ENCODE measurements around the gene LEUTX. TPM values are rescaled to one million over a fixed set of nuclear protein-coding genes. Genes with fewer than 3 reads are reported as not detected.

The LEUTX gene
- total RNA-seq, 6 experiments from 2014 or later = not detected

- TF ChIP-seq CTCF (IDR thresholded peaks at IDR 0.05) = no peak
- 50% methylated on average over 3 of the region's 3 CpGs for WGBS (ENCODE audit: insufficient coverage, low coverage, low lambda C conversion rate, missing lambda C conversion rate)
- Histone ChIP-seq H3K4me1 (no peaks in the 10 kb centered on the region), H3K27me3 (peaks cover 0 to 4% of the 10 kb centered on the region in 2 donors), H3K4me3 (no peak overlapping the region), H3K27ac (no peak overlapping the region), H3K36me3 (no peaks in the 10 kb centered on the region), H3K9me3 (no peaks in the 10 kb centered on the region)
- intact Hi-C loops (cut with DNase I) = no loop called here
- ATAC-seq (no peak), DNase-seq (no peak)
Measured at GRCh38 chr19:39745643-39746042, 33.0 kb upstream of the LEUTX start.

- Histone ChIP-seq H3K9me3 (no peaks in the 10 kb centered on the region), H3K27ac (no peak overlapping the region), H3K4me3 (no peak overlapping the region), H3K36me3 (no peaks in the 10 kb centered on the region), H3K27me3 (peaks cover 0 to 4% of the 10 kb centered on the region in 2 donors), H3K4me1 (no peaks in the 10 kb centered on the region)
- DNase-seq (no peak), ATAC-seq (no peak)
- 17% methylated on average over 1 of the region's 4 CpGs for WGBS (ENCODE audit: insufficient coverage, low coverage, low lambda C conversion rate, missing lambda C conversion rate)
- intact Hi-C loops (cut with DNase I) = no loop called here
- TF ChIP-seq CTCF (IDR thresholded peaks at IDR 0.05) (no peak), POLR2A (IDR thresholded peaks at IDR 0.05) (no peak)
Measured at GRCh38 chr19:39746836-39747529, 31.7 kb upstream of the LEUTX start.

GRCh38 chr19:39749981-39750380 is 28.7 kb upstream of the LEUTX start:
- intact Hi-C loops (cut with DNase I) = no loop called here
- Histone ChIP-seq H3K9me3 (no peaks in the 10 kb centered on the region), H3K27me3 (no peaks in the 10 kb centered on the region), H3K27ac (no peak overlapping the region), H3K36me3 (no peaks in the 10 kb centered on the region), H3K4me1 (no peaks in the 10 kb centered on the region), H3K4me3 (no peak overlapping the region)
- no peak for DNase-seq
- ATAC-seq = no peak
- 55% methylated on average over 5 of the region's 5 CpGs for WGBS (ENCODE audit: insufficient coverage, low coverage, low lambda C conversion rate, missing lambda C conversion rate)
- TF ChIP-seq POLR2A (IDR thresholded peaks at IDR 0.05) (no peak), CTCF (IDR thresholded peaks at IDR 0.05) (no peak)

GRCh38 chr19:39752390-39752789 is 26.3 kb upstream of the LEUTX start:
- Histone ChIP-seq H3K9me3 (no peaks in the 10 kb centered on the region), H3K27ac (no peak overlapping the region), H3K27me3 (no peaks in the 10 kb centered on the region), H3K4me1 (no peaks in the 10 kb centered on the region), H3K36me3 (no peaks in the 10 kb centered on the region), H3K4me3 (no peak overlapping the region)
- ATAC-seq (no peak), DNase-seq (no peak)
- TF ChIP-seq CTCF (IDR thresholded peaks at IDR 0.05) (no peak), POLR2A (IDR thresholded peaks at IDR 0.05) (no peak)
- intact Hi-C loops (cut with DNase I) = no loop called here

- intact Hi-C loops (cut with DNase I) = no loop called here
- H3K4me3 ChIP-seq = no peak overlapping the region
- TF ChIP-seq POLR2A (IDR thresholded peaks at IDR 0.05) = no peak
- TF ChIP-seq CTCF (IDR thresholded peaks at IDR 0.05) = no peak
- H3K36me3 ChIP-seq = no peaks in the 10 kb centered on the region
- no peak overlapping the region for H3K27ac ChIP-seq
- no peaks in the 10 kb centered on the region for H3K27me3 ChIP-seq
- no peaks in the 10 kb centered on the region for H3K4me1 ChIP-seq
- no peak for DNase-seq
- no peak for ATAC-seq
- H3K9me3 ChIP-seq = no peaks in the 10 kb centered on the region
Measured at GRCh38 chr19:39752795-39753194, 25.9 kb upstream of the LEUTX start.

Measured in right lobe of liver (tissue), 6 donors.